GM18498 (cell line): ENCODE measurements around the gene NIPSNAP2.
"Not testable (repeated sequence)": the region's sequence is repeated elsewhere in the genome, so short reads cannot be mapped to it uniquely, and the experiment has no call there.

Source experiments
- ATAC-seq: cut with Tn5 transposase; IDR thresholded peaks from one replicate; pipeline ENCODE4 v1.9.1; 2021; ENCODE audit warnings: mild to moderate bottlenecking, moderate library complexity; ENCODE audit not compliant: unreplicated experiment

The NIPSNAP2 gene

GRCh38 chr7:55975988-55976633 is 11.7 kb downstream of the NIPSNAP2 start:
- no peak for ATAC-seq

DNA sequence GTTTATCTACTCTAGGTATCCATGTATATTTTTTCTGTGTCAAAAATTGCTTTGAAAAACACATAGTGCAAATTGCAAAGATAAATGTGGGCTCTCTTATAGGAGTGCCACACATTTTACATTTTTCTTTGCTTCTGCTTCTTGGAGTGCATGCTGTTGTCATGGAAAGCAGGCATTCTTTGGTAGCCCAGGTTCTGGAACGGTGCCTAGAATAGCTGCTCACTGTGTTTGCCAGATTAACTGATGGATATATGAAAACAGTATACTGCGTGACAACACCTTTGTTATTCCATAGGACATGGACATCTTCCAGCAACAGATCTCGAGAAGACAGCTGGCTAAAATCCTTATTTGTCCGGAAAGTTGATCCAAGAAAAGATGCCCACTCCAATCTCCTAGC is 13.4 kb downstream of the NIPSNAP2 start:
- no peak for ATAC-seq

DNA sequence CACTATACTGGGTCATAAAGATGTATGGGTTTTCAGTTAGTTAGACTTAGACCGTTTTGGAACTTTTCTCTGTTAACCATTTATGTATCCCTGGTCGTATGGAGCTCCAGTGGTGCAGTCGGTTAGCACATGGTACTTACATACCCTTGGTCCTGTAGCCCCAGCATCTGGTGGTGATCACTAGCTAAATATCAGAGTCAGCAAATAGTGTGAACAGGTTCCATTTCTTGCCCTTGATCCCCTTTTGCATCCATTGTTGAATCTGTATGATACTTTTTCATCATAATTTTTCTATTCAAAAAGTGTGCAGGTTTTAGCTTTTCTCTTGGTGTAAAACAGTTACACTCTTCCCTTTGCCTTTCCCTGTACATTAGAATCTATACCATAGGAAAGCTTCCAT is 15.9 kb downstream of the NIPSNAP2 start:
- no peak for ATAC-seq

- ATAC-seq, result no peak
Measured at GRCh38 chr7:55983537-55983936, 19.2 kb downstream of the NIPSNAP2 start.

GRCh38 chr7:55992346-55992745 is 28.0 kb downstream of the NIPSNAP2 start:
- no peak for ATAC-seq

DNA sequence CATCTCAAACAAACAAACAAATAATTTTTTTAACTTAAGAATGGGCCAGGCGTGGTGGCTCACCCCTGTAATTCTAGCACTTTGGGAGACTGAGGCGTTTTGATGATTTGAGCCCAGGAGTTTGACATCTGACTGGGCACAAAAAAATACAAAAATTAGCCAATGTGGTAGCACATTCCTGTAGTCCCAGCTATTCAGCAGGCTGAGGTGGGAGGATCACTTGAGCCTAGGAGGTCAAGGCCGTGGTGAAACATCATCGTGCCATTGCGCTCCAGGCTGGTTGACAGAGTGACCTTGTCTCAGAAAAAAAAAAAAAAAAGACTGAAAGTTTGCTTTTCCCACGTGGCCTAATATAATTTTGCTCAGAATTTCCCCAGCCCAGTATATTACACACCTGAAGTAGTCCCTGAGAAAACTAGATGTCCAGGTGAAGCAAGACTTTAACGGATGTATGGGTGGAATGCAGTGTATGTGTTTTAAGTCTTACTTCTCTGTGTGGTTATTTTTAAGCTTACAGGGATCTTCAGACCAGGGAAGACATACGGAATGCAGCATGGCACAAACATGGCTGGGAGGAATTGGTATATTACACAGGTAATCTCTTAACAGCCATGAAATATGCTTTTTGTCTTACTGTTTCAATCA is 32.6 kb downstream of the NIPSNAP2 start:
- ATAC-seq, result no peak

DNA sequence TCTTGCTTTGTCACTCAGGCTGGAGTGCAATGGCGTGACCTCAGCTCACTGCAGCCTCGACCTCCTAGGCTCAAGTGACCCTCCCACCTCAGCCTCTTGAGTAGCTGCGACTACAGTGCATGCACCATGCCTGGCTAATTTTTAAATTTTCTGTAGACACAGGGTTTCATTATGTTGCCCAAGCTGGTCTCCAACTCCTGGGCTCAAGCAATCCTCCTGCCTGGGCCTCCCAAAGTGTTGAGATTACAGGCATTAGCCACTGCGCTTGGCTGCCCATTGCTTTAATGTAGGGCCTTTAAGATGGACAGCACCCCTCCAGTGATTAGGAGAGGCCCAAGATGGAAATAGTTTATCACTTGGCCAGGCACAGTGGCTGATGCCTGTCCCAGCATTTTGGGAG is 39.4 kb downstream of the NIPSNAP2 start:
- ATAC-seq, result no peak

- ATAC-seq, result no peak
Measured at GRCh38 chr7:56007167-56007652, 42.8 kb downstream of the NIPSNAP2 start.

GRCh38 chr7:56007891-56008290 is 43.5 kb downstream of the NIPSNAP2 start:
- ATAC-seq, result no peak

- ATAC-seq, result no peak
Measured at GRCh38 chr7:56009695-56010094, 45.3 kb downstream of the NIPSNAP2 start.

- not testable (repeated sequence) for ATAC-seq
Measured at GRCh38 chr7:56017015-56017414, 52.6 kb downstream of the NIPSNAP2 start.

- ATAC-seq, result no peak
Measured at GRCh38 chr7:56019501-56019900, 55.1 kb downstream of the NIPSNAP2 start.

GRCh38 chr7:56023500-56023899 is 59.1 kb downstream of the NIPSNAP2 start:
- ATAC-seq, result no peak

- no peak for ATAC-seq
Measured at GRCh38 chr7:56026538-56026937, 62.2 kb downstream of the NIPSNAP2 start.

DNA sequence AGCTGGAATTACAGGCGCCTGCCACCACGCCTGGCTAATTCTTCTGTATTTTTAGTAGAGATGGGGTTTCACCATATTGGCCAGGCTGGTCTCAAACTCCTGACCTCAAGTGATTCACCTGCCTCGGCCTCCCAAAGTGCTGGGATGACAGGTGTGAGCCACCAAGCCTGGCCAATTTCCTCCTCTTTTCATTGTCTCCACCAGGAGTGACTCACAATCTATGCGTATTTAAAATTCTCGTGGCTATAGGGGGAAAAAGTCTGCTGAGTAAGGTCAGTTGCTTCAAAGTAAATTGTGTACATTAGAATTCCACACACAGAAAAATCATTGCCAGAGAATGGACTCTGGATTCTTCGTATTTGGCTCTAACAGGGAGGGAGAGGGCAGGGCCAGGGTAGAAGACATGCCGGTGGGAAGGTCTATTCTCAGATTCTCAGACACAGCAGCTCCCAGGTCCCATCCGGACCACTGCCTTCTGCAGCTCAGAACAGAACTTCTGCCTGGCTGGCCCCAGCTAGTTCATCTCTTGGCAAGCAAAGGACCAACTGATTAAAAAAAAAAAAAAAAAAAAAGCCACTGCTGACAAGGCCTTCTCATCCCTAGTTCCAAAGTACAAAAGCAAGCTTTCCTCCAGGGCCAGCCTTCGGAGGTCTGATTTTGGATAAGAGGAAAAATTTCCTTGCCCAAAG is 64.7 kb downstream of the NIPSNAP2 start:
- no peak for ATAC-seq

DNA sequence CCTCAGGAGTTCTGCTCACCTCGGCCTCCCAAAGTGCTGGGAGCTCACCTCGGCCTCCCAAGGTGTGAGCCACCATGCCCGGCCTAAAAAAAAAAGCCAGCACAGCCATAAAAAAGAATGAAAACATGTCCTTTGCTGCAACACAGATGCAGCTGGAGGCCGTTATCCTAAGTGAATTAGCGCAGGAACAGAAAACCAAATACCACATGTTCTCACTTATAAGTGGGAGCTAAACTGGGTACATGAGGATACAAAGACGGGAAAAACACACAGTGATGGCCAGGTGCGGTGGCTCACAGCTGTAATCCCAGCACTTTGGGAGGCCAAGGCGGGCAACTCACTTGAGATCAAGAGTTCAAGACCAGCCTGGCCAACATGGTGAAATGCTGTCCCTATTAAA is 66.0 kb downstream of the NIPSNAP2 start:
- no peak for ATAC-seq

DNA sequence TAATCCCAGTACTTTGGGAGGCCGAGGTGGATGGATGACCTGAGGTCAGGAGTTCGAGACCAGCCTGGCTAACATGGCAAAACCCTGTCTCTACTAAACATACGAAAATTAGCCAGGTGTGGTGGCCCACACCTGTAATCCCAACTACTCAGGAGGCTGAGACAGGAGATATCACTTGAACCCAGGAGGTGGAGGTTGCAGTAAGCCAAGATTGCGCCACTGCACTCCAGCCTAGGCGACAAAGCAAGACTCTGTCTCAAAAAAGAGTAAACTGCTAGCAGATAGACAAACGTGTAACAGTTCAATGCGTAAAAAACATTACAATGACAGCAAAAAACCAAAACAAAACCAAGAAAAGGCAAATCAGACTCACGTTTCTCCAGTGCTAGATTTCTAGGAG is 67.2 kb downstream of the NIPSNAP2 start:
- not testable (repeated sequence) for ATAC-seq

DNA sequence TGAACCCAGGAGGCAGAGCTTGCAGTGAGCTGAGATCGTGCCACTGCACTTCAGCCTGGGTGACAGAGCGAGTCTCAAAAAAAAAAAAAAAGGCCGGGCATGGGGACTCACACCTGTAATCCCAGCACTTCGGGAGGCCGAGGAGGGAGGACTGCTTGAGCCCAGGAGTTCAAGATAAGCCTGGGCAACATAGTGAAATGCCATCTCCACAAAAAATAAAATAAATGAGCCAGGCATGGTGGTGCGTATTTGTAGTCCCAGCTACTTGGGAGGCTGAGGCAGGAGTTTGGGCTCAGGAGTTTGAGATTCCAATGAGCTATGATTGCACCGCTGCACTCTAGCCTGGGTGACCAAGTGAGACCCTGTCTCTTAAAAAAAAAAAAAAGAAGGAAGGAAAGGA is 68.2 kb downstream of the NIPSNAP2 start:
- ATAC-seq, result not testable (repeated sequence)

DNA sequence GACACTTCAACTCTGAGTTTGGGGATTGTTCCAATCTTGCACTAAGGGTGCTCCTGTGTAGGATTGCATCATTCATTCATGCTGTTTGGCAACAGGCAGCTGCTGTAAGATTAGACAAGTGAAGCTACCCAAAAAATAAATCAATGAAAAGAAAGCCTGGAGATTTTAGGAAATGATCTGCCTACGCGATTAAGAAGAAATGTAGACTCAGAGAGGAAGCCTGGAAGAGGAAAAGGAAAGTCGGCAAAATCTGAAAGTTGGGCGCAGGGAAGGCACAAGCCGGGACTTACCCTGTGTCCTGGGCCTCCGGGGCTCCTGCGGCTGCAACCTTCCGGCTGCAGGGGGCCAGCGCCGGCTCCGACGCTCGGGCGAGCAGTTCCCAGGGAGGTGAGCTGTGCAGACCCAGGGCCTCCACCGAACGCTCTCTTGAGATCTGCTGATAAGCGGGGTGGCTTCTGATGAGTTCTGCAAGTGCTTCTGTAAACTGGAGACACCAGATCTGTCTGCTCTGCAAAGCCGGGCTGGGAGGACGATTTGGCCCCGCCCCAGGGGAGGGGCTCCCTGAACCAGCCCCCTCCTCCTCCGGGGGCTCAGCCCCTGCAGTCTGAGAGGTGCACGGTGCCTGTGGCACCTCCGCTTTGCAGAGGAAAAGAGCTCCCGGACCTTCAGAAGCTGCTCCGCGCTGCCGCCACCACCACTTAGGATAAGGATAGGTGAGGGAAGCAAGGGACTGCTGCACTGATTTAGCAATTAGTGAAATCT is 69.5 kb downstream of the NIPSNAP2 start:
- peak; percentile 98 for ATAC-seq

DNA sequence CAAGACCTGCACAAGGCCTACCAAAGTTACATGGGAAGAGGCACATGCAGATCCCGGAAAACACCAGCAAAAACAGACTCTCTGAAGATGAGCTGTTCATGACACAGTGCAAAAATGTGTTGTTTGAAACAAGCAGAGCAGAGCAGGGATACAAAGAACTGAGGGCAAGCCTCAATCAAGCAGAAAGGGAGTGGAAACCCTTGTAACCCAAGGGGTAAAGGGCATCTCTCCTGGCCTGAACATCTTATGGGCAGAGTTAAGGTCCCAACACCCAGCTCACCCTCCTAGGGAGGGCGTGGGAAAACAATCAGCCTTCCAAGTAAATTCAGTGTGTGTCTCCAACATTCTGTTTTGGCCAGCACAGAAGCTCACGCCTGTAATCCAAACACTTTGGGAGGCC is 76.3 kb downstream of the NIPSNAP2 start:
- ATAC-seq, result no peak

GRCh38 chr7:56045758-56046157 is 81.4 kb downstream of the NIPSNAP2 start:
- not testable (repeated sequence) for ATAC-seq
